ENCODE data around the gene TSPAN18. TPM values are rescaled to one million over a fixed set of nuclear protein-coding genes. Genes with fewer than 3 reads are reported as not detected.

TSPAN18 gene
- total RNA-seq, 1 experiment from 2014 or later = 21.3 TPM

GRCh38 chr11:44887636-44888035, 160.9 kb downstream of the TSPAN18 start:
- CTCF ChIA-PET = no interaction called here

GRCh38 chr11:44889266-44889665, 162.5 kb downstream of the TSPAN18 start:
- ChIA-PET POLR2A (no interaction called here), CTCF (no interaction called here)
- Histone ChIP-seq H3K27me3 (ENCODE audit: control insufficient read depth, insufficient read depth, low read length) (no peaks in the 10 kb centered on the region), H3K4me1 (ENCODE audit: control insufficient read depth, insufficient read depth, low read length) (peaks cover 8% of the 10 kb centered on the region; the same call in 1 of the 2 replicates), H3K36me3 (ENCODE audit: control insufficient read depth, insufficient read depth, low read length) (no peaks in the 10 kb centered on the region), H3K27ac (ENCODE audit: low read length) (no peak overlapping the region), H3K9me3 (ENCODE audit: control insufficient read depth, insufficient read depth, low read depth, low read length) (no peaks in the 10 kb centered on the region), H3K4me3 (ENCODE audit: low read depth in 2 of 2, low read length in 2 of 2) (no peak overlapping the region)
- in situ Hi-C loops (cut with HindIII; ENCODE audit: low pct_unique_long_range_greater_than_20kb, low sequenced_read_pairs) (no loop called here), intact Hi-C loops (cut with micrococcal nuclease; ENCODE audit: unreplicated experiment) (no loop called here)
- no TSS peak for BruUV-seq (replicated peaks)
- ATAC-seq = no peak
- no peak for DNase-seq (ENCODE audit: low read depth, low spot score)
- TF ChIP-seq, protein P1, sequence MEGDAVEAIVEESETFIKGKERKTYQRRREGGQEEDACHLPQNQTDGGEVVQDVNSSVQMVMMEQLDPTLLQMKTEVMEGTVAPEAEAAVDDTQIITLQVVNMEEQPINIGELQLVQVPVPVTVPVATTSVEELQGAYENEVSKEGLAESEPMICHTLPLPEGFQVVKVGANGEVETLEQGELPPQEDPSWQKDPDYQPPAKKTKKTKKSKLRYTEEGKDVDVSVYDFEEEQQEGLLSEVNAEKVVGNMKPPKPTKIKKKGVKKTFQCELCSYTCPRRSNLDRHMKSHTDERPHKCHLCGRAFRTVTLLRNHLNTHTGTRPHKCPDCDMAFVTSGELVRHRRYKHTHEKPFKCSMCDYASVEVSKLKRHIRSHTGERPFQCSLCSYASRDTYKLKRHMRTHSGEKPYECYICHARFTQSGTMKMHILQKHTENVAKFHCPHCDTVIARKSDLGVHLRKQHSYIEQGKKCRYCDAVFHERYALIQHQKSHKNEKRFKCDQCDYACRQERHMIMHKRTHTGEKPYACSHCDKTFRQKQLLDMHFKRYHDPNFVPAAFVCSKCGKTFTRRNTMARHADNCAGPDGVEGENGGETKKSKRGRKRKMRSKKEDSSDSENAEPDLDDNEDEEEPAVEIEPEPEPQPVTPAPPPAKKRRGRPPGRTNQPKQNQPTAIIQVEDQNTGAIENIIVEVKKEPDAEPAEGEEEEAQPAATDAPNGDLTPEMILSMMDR (IDR thresholded peaks at IDR 0.05) = no peak
- TF ChIP-seq, protein P2, sequence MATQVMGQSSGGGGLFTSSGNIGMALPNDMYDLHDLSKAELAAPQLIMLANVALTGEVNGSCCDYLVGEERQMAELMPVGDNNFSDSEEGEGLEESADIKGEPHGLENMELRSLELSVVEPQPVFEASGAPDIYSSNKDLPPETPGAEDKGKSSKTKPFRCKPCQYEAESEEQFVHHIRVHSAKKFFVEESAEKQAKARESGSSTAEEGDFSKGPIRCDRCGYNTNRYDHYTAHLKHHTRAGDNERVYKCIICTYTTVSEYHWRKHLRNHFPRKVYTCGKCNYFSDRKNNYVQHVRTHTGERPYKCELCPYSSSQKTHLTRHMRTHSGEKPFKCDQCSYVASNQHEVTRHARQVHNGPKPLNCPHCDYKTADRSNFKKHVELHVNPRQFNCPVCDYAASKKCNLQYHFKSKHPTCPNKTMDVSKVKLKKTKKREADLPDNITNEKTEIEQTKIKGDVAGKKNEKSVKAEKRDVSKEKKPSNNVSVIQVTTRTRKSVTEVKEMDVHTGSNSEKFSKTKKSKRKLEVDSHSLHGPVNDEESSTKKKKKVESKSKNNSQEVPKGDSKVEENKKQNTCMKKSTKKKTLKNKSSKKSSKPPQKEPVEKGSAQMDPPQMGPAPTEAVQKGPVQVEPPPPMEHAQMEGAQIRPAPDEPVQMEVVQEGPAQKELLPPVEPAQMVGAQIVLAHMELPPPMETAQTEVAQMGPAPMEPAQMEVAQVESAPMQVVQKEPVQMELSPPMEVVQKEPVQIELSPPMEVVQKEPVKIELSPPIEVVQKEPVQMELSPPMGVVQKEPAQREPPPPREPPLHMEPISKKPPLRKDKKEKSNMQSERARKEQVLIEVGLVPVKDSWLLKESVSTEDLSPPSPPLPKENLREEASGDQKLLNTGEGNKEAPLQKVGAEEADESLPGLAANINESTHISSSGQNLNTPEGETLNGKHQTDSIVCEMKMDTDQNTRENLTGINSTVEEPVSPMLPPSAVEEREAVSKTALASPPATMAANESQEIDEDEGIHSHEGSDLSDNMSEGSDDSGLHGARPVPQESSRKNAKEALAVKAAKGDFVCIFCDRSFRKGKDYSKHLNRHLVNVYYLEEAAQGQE (IDR thresholded peaks at IDR 0.05; ENCODE audit: insufficient read depth in 1 of 2, low read depth in 2 of 2, low read length in 1 of 2) = no peak
- TF ChIP-seq POLR2AphosphoS5 (IDR thresholded peaks at IDR 0.05; ENCODE audit: low read depth, low read length) = no peak
- no peak for TF ChIP-seq TCF7L2 (IDR thresholded peaks at IDR 0.05; ENCODE audit: low read depth, low read length)
- no peak for TF ChIP-seq SIN3A (IDR thresholded peaks at IDR 0.05; ENCODE audit: borderline replicate concordance, insufficient read depth, low read depth, low read length)

More at GRCh38 chr11:44887636-44888035, 160.9 kb downstream of the TSPAN18 start:
- Histone ChIP-seq H3K4me3 (ENCODE audit: low read depth in 2 of 2, low read length in 2 of 2) (no peak overlapping the region), H3K9me3 (ENCODE audit: control insufficient read depth, insufficient read depth, low read depth, low read length) (no peaks in the 10 kb centered on the region), H3K27me3 (ENCODE audit: control insufficient read depth, insufficient read depth, low read length) (no peaks in the 10 kb centered on the region), H3K4me1 (ENCODE audit: control insufficient read depth, insufficient read depth, low read length) (peaks cover 2% of the 10 kb centered on the region; the same call in 1 of the 2 replicates), H3K36me3 (ENCODE audit: control insufficient read depth, insufficient read depth, low read length) (no peaks in the 10 kb centered on the region), H3K27ac (ENCODE audit: low read length) (no peak overlapping the region)
- no peak for ATAC-seq
- POLR2A ChIA-PET = no interaction called here
- in situ Hi-C loops (cut with HindIII; ENCODE audit: low pct_unique_long_range_greater_than_20kb, low sequenced_read_pairs) (no loop called here), intact Hi-C loops (cut with micrococcal nuclease; ENCODE audit: unreplicated experiment) (no loop called here)
- no TSS peak for BruUV-seq (replicated peaks)
- TF ChIP-seq, protein P1 (IDR thresholded peaks at IDR 0.05) = no peak
- TF ChIP-seq TCF7L2 (IDR thresholded peaks at IDR 0.05; ENCODE audit: low read depth, low read length) (no peak), POLR2AphosphoS5 (IDR thresholded peaks at IDR 0.05; ENCODE audit: low read depth, low read length) (no peak)
- TF ChIP-seq, protein P2 (IDR thresholded peaks at IDR 0.05; ENCODE audit: insufficient read depth in 1 of 2, low read depth in 2 of 2, low read length in 1 of 2) = no peak
- DNase-seq (ENCODE audit: low read depth, low spot score) = no peak

All from Panc1 (cell line).